LNCaP clone FGC (cell line): ENCODE results near the gene NR1I3.
A peak's percentile ranks its signal among the peaks of the same experiment; 100 is the strongest.
"Not testable (repeated sequence)": the region's sequence is repeated elsewhere in the genome, so short reads cannot be mapped to it uniquely, and the experiment has no call there.

Experiments used
- DNase-seq: peaks from one replicate; pipeline ENCODE4 v3.0.0-alpha.2; 2011; ENCODE audit warnings: low read depth
- H3K4me3 ChIP-seq: 2 replicates; pipeline ENCODE4 v1.5.1; 2011; ENCODE audit warnings: mild to moderate bottlenecking, low read depth, low read length, control low read depth
- TF ChIP-seq, protein P1 (sequence below): IDR thresholded peaks from 2 replicates; pipeline ENCODE4 v1.5.1; 2012; ENCODE audit warnings: mild to moderate bottlenecking; ENCODE audit not compliant: control insufficient read depth, insufficient read depth; ENCODE audit errors: extremely low read depth

NR1I3 gene

GRCh38 chr1:161228032-161228431, 10.0 kb downstream of the NR1I3 start:
- H3K4me3 ChIP-seq = peak overlapping the region; percentile 95
- TF ChIP-seq, protein P1, sequence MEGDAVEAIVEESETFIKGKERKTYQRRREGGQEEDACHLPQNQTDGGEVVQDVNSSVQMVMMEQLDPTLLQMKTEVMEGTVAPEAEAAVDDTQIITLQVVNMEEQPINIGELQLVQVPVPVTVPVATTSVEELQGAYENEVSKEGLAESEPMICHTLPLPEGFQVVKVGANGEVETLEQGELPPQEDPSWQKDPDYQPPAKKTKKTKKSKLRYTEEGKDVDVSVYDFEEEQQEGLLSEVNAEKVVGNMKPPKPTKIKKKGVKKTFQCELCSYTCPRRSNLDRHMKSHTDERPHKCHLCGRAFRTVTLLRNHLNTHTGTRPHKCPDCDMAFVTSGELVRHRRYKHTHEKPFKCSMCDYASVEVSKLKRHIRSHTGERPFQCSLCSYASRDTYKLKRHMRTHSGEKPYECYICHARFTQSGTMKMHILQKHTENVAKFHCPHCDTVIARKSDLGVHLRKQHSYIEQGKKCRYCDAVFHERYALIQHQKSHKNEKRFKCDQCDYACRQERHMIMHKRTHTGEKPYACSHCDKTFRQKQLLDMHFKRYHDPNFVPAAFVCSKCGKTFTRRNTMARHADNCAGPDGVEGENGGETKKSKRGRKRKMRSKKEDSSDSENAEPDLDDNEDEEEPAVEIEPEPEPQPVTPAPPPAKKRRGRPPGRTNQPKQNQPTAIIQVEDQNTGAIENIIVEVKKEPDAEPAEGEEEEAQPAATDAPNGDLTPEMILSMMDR = no peak
- DNase-seq = no peak

DNA sequence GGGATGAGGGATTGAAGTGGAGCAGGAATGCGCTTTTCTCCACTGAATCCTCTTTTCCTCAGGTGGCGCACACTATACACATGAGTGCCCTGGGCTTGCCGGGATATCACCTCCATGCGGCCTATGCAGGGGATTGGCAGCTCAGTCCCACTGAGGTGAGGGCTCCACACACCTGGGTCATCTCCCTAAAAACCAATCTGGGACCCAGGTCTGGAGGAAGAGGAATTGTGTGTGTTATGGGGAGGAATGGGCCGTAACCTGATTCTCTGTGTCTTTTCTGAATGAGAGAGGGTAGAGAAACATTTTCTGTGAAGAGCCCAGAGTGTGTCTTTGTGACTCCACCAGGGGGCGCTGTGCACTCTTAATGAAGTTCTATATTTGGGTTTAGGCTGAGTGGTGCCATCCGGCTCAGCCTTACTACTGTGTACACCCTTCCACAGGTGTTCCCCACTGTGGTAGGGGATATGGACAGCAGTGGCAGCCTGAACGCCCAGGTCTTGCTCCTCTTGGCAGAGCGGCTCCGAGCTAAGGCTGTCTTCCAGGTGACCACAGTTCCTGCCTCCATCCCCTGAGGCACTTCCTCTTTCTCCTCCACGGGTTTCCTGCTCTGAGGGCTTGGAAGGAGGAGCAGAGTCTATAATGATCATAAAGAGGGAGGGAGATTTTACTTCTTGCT, 10.7 kb downstream of the NR1I3 start:
- peak; percentile 54 for DNase-seq
- peak overlapping the region; percentile 95 for H3K4me3 ChIP-seq
- TF ChIP-seq, protein P1 = peak; percentile 75

GRCh38 chr1:161226759-161227158, 11.2 kb downstream of the NR1I3 start:
- TF ChIP-seq, protein P1 = no peak
- H3K4me3 ChIP-seq = peak overlapping the region; percentile 95
- no peak for DNase-seq

GRCh38 chr1:161226320-161226711, 11.7 kb downstream of the NR1I3 start:
- no peak for DNase-seq
- TF ChIP-seq, protein P1 = no peak
- H3K4me3 ChIP-seq = peak overlapping the region; percentile 95

GRCh38 chr1:161225534-161226319, 12.3 kb downstream of the NR1I3 start, which contains the start of gene TOMM40L:
Gene TOMM40L (plus strand): TSS chr1:161226060. CDS start chr1:161226490, 430 bp downstream.
- DNase-seq = peak; percentile 99
- H3K4me3 ChIP-seq = peak within 1 kb of the TSS; percentile 95
- TF ChIP-seq, protein P1 = peak; percentile 50

DNA sequence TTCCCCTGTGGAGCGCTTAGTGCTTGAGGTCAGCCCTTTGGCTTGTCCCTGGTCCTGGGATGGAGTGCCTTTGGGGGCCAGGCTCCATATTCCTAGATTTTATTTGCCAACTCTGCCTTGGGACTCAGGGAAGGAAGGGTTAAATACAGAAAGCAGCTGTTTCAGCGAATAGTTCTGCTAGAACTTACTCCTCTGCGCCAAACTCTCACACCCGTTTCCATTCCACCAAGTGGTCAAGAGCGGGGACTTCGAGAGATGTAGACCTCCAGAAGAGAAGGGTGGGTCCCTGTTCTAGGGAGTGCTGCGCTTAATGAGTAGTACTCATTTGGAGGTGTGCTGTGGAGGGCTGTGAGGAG, 12.8 kb downstream of the NR1I3 start:
- DNase-seq = no peak
- H3K4me3 ChIP-seq = no peak overlapping the region
- TF ChIP-seq, protein P1 = no peak

DNA sequence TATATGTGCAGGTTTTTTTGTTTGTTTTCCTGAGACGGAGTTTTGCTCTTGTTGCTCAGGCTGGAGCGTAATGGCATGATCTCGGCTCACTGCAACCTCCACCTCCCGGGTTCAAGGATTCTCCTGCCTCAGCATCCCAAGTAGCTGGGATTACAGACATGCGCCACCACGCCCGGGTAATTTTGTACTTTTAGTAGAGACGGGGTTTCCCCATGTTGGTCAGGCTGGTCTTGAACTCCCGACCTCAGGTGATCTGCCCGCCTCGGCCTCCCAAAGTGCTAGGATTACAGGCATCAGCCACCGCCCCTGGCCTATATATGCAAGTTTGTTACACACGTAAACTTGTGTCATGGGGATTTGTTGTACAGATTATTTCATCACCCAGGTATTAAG, 13.3 kb downstream of the NR1I3 start:
- H3K4me3 ChIP-seq, DNase-seq: not testable (repeated sequence)
